Activated CD4-positive, alpha-beta T cell treated with anti-CD3 and anti-CD28 coated beads, Interleukin-2, amount 50 U/mL, for 1 hour (primary cell): ENCODE measurements around the gene CSTA.
"Not testable (repeated sequence)": the region's sequence is repeated elsewhere in the genome, so short reads cannot be mapped to it uniquely, and the experiment has no call there.

Experiments
- DNase-seq: peaks from one replicate; pipeline ENCODE4 v3.0.0-alpha.2; 2020

CSTA gene

DNA sequence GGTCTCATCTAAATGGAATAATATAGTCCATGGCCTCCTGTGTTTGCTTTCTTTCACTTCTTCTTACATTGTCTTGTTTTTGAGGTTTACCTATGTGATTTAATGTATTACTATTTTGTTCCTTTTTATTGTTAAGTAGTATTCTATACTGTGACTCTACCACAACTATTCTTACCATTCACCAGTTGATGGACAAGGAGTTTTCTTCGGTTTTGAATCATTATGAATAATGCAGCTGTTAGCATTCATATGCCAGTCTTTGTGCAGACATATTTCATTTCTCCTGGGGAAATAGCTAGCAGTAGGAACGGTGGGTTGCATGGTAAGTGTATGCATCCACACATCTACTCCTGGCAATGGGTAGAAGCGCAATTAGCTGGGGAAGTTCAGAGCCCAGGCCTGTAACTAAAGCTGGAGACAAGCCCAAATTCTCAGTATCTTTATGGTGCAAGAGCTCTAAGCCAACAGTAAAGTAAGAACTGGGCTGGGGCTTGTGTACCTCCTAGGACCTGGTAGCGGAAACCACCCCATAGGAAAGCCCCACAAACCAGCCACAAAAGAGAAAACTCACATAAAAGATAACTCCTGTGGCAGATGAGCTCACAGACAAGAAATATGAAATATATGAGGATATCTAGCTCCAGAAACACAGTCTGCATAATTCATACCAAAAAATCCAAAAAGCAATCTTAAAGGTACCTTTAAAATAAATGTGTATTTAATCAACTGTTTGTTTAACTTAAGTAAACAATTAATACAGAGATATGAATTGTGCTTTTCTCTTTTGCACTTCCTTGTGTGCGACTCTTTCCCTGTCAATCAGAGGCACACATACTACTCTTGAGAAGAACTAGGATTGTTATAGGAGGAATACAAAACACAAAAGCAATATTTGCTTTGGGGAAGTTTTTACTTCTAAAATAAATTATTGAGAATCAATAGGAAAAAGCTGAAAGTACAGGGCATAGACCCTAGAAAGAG, 2.7 kb upstream of the CSTA start:
- peak; percentile 2 for DNase-seq

GRCh38 chr3:122325769-122326168, 721 bp downstream of the CSTA start:
- no peak for DNase-seq

DNA sequence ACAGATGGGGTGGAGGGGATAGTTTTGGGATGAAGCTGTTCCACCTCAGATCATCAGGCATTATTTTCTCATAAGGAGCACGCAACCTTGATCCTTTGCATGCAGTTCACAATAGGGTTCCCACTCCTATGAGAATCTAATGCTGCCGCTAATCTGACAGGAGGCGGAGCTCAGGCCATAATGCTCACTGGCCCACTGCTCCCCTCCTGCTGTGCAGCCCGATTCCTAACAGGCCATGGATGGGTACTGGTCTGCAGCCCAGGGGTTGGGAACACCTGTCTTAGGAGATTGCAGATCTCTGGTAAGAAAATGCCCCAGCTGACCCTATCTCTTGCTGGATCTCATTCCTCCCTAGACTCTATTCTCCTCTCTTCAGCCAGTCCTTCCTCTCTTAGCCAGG, 6.8 kb downstream of the CSTA start:
- DNase-seq = no peak

GRCh38 chr3:122332551-122332950, 7.5 kb downstream of the CSTA start:
- DNase-seq = no peak

DNA sequence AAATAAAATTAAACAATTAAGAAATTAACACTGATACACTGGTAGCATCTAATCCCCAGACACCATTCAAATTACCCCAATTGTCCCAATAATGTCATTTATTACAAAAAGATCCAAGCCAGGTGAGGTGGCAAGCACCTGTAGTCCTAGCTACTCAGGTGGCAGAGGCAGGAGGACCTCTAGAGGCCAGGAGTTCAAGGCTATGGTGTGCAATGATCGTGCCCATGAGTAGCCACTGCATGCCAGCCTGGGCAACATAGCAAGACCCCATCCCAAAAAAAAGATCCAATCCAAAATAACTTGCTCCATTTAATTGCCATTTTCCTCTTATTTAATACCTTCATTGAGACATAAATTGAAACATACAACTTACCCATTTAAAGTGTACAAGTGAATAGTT, 17.8 kb downstream of the CSTA start:
- no peak for DNase-seq

GRCh38 chr3:122343654-122344053, 18.6 kb downstream of the CSTA start:
- no peak for DNase-seq

GRCh38 chr3:122349171-122349570, 24.1 kb downstream of the CSTA start:
- no peak for DNase-seq

DNA sequence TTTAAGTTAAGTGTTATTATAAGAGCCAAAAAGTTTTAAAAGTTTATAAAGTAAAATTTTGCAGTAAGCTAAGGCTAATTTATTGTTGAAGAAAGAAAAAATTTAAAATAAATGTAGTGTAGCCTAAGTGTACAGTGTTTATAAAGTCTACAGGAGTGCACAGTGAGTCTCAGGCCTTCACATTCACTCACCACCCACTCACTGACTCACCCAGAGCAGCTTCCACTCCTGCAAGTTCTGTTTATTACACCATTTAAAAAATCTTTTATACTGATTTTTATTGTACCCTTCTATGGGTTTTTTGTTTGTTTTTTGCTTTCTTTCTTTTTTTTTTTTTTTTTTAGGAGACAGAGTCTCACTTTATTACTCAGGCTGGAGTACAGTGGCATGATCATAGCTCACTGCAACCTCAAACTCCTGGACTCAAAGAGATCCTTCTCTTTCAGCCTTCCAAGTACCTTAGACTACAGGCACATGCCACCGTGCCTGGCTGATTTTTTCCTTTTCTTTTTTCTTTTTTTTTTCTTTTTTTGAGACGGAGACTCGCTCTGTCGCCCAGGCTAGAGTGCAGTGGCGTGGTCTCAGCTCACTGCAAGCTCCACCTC, 25.9 kb downstream of the CSTA start:
- DNase-seq = no peak

DNA sequence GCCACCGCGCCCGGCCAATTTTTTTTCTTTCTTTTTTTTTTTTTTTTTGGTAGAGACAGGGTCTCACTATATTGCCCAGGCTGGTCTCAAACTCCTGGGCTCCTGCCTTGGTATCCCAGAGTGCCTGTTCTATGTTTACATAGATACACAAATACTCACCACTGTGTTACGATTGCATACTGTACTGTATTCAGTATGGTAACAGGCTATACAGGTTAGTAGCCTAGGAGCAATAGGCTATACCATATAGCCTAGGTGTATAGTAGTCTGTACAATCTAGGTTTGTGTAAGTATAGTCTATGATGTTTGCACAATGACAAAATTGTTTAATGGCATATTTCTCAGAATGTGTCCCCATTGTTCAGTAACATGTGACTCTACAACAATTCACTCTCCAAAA, 26.6 kb downstream of the CSTA start:
- no peak for DNase-seq

DNA sequence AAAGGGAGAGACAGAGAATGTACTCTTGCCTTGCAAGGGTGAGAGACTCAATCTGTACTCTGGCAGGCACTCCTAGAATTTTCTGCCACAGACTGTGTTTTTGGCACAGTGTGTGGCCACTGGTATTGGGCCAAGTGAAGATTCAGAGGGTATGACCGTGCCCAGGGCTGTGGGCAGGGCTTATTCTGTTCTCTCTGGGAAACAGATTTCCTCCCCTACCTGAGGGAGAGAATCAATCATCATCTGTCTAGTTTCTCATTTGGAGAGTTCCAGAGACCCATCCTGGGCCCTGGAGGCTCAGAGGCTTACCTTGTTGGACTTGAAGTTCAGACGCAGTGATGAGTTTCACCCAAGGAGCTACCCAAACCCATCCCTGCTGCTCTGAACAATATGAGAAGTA, 28.2 kb downstream of the CSTA start:
- no peak for DNase-seq

GRCh38 chr3:122353893-122354401, 28.9 kb downstream of the CSTA start:
- no peak for DNase-seq

DNA sequence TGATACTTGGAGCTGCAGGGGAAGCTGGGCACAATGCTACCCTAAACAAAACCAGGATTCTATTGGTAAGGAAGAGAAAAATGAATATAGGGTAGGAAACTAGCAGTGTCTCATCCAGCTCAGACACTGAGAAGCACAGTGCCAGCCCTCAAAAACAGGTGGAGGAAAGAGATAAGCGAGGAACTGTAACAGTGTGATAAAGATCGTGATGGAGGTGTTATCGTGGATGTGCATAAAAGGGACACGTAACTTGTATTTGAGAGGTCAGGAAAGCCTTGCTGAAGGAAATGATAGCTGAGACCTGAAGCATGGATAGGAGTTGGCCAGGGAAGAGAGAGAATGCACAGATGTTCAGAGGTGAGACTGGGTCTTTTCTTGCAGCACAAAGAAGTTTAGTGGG, 30.6 kb downstream of the CSTA start:
- DNase-seq = no peak

DNA sequence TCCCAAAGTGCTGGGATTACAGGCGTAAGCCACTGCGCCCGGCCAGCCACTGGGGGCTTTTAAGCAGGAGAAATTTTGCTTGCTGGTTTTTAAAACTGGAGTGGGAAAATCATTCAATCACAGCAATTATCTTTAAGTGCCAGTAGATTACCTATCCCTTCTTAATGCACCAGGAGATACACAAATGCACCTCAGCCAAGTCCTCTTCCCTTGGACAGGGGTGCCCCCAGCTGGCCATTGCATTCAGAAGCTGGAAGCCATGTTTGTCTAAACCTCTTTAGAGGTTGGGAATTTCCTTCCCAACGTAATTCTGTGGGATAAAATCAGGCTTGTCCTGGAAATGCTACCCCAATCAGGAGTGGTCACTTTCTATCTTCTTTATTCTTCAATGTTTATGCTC, 31.4 kb downstream of the CSTA start:
- DNase-seq = peak; percentile 18

GRCh38 chr3:122357828-122358702, 33.0 kb downstream of the CSTA start:
- no peak for DNase-seq

- no peak for DNase-seq
These were observed 33.6 kb downstream of the CSTA start for GRCh38 chr3:122358703-122359032.

- no peak for DNase-seq
These were observed 37.0 kb downstream of the CSTA start for GRCh38 chr3:122362026-122362425.

- no peak for DNase-seq
These were observed 39.4 kb downstream of the CSTA start for GRCh38 chr3:122364490-122364889.

DNA sequence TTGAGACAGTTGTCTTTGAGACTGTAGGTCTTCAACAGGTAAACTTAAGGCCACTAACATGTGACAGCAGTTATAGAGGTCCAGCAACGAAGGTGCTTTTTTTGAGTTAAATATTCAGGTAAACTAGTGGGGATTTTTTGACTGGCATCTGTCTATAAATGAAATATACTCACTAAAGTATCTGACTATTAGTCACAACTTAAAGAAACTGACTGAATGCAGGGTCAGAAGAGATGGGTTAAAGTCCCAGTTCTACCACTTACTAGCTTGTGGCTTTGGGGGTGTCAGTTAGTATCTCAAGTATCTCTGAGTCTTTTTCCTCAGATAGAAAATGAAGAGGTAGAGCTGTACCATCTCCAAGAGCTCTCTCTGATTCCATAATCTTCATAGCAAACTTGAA, 40.0 kb downstream of the CSTA start:
- DNase-seq = no peak

- DNase-seq = not testable (repeated sequence)
These were observed 40.7 kb downstream of the CSTA start for GRCh38 chr3:122365582-122366378.

DNA sequence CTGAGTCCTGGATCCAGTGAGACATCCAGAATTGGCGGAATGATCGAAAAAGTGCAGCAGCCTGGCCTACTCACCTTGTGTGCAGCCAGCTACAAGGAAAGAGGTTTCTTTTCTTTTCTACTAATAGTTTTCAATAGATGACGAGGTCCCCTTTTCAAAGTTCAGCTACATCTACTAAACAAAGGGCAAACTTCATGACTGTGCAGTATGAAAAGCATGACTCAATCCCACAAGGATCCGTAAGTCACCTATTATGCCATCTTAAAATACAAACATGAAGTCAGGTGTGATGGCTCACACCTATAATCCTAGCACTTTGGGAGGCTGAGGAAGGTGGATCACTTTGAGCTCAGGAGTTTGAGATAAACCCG, 41.3 kb downstream of the CSTA start:
- DNase-seq = no peak

DNA sequence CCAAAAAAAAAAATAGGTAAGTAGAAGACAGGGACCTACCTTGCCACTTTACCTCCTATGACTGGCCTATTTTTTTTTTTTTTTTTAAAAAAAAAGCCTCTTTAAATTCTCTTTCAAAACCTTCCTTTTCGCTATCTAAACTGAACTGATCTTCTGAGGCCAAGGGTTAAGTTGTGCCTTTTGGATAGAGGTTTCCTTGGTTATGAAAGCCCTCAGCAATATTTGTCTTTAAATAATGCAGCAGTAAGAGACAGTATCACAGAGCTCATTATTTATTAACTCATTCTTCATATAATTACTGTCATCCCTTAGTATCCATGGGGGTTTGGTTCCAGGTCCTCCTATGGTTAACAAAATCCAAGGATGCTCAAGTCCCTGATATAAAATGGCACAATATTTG, 49.0 kb downstream of the CSTA start:
- DNase-seq = no peak

DNA sequence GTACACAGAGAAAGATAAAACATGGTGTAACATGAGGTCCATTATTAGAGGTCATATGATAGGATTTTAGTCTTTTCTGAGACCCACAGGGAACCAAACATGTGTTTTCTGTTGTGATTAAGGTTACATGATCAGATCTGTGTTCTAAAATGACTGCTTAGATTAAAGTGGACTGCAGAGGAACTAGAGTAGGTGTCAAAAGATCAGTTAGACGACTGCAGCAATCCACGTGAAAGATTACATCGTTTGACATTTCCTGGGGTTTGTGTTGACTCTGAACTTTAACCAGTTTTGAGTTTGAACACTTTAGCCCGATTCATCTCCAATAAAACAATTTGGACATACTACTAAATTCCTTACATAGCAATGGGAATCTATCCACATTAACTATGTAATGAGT, 52.9 kb downstream of the CSTA start:
- DNase-seq = no peak
